HL-60 (cell line): Measurements from ENCODE around the gene PTPRG.

Experiments used
- CTCF ChIP-seq: IDR thresholded peaks from one replicate; pipeline ENCODE4 v1.5.1; 2011; ENCODE audit warnings: low read length, control low read depth, inconsistent platforms; ENCODE audit not compliant: insufficient read depth
- GABPA ChIP-seq: IDR thresholded peaks from 2 replicates; pipeline ENCODE4 v1.6.1; 2012; ENCODE audit warnings: low read depth
- POLR2AphosphoS5 ChIP-seq: IDR thresholded peaks from 2 replicates; pipeline ENCODE4 v1.6.1; 2012; ENCODE audit warnings: low read depth
- REST ChIP-seq: IDR thresholded peaks from 2 replicates; pipeline ENCODE4 v1.6.1; 2012; ENCODE audit warnings: low read depth; ENCODE audit not compliant: insufficient replicate concordance
- SPI1 ChIP-seq: IDR thresholded peaks from 2 replicates; pipeline ENCODE4 v1.6.1; 2012; ENCODE audit warnings: low read depth, mild to moderate bottlenecking, borderline replicate concordance

GRCh38 chr3:61638741-61639140 lies 77.4 kb downstream of the PTPRG start:
- TF ChIP-seq CTCF: no peak
- no peak for TF ChIP-seq POLR2AphosphoS5
- no peak for TF ChIP-seq REST
- no peak for TF ChIP-seq GABPA
- no peak for TF ChIP-seq SPI1
